Cerebellar nuclear complex (tissue), 1 donor: ENCODE data around the gene MYOM3.

Source experiments
- DNase-seq, 2 experiments: peaks; one replicate each; lab custom pipeline; 2025; lab: John Stamatoyannopoulos, UW

MYOM3 gene

DNA sequence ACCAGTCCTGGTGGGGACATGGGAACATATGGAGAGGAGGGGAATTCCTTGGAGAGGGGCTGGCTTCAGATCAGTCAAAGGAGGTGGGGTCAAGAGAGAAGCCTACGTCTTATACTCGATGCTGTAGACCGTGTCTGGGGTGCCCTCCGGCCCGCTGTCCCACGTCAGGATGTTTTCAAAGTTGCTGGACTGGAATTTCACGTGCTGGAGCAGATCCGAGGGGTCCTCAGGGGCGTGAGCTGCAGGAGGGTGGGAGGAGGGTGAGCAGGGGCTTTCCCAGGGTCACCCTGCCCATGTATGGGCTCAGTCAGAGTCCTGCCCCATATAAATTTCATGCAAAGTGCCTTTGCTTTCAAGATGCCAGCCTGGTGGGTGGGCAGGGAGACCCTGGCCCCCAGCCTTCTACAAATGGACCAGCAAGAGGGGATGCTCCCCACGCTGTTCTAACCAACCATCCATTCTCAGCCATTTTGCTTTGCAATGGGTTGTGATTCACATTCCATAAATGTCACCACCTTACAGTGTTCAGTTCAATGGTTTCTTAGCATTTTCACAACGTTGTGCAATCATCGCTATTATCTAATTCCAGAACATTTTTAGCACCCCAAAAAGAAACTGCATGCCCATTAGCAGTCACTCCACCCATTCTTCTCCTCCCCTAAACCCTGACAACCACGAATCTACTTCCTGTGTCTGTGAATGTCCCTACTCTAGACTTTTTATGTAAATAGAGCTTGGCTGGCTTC, 26.7 kb upstream of the MYOM3 start:
- DNase-seq, result no peak

DNA sequence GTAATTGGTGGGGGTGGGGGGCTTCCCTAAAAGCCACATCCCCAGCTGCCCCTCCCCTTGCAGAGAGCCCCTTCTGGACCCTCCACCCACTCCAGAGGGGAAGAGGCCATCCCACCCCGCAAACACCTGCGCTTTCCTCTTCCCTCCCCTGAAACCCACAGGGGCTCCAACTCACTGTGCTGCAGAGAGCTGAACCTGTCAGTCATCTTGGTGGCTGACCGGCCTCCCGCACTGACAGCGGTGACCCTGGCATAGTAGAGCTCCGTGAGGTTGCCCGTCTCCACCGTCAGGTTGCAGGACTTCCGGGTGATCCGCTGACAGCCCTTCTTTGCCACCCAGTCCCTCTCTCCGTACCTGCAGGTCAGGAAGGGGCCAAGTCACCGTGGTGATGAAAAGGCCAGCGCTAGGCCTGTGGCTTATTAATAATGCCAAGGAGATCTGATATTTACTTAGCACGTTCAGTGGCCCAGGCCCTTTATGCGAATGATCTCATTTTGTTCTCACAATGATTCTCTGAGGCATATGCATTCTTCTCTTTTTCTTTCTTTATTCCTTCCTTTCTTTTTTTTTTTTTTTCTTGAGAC, 25.1 kb upstream of the MYOM3 start:
- no peak for DNase-seq

GRCh38 chr1:24134376-24134775, 22.4 kb upstream of the MYOM3 start:
- no peak for DNase-seq

DNA sequence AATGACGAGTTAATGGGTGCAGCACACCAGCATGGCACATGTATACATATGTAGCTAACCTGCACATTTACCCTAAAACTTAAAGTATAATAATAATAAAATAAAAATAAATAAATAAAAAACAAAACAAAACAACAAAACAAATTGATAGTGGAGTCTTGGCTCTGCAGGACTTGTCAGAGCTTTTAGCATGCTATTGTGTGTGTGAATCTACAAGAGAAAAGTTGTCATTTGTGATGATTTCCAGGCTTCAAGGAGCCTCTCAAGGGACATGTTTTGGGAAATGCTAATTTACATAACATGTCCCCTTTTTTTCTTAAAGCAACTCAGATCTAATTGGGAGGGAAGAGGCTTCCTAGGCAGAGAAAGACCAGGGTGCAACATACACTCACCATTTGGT, 21.9 kb upstream of the MYOM3 start:
- no peak for DNase-seq

GRCh38 chr1:24130385-24130784, 18.4 kb upstream of the MYOM3 start:
- no peak for DNase-seq

DNA sequence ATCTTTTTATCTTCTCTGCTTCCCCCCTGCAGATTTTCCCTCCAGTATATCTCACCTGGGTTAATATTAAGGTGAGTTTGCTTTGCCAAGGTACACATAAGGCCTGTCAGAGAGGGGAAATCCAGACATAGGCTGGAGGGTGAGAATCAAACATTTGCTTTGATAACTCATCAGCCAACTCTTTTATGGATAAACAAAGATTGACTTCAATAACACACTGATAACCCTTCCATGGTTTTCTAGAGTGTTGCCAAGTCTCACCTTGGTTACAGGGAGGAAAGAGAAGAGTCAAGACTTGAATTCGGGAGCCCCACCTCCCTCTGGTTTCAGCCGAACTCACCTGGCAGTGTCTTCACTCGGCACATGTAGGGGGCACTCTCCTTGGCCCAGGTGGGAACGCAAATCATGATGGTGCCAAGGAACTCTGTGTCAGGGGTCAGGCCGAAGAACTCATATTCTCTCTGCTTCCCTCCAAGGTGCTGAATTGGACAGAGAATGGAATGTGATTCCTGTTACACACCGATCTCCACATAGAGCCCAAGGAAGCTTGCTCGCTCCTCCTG, 15.9 kb upstream of the MYOM3 start:
- no peak for DNase-seq

DNA sequence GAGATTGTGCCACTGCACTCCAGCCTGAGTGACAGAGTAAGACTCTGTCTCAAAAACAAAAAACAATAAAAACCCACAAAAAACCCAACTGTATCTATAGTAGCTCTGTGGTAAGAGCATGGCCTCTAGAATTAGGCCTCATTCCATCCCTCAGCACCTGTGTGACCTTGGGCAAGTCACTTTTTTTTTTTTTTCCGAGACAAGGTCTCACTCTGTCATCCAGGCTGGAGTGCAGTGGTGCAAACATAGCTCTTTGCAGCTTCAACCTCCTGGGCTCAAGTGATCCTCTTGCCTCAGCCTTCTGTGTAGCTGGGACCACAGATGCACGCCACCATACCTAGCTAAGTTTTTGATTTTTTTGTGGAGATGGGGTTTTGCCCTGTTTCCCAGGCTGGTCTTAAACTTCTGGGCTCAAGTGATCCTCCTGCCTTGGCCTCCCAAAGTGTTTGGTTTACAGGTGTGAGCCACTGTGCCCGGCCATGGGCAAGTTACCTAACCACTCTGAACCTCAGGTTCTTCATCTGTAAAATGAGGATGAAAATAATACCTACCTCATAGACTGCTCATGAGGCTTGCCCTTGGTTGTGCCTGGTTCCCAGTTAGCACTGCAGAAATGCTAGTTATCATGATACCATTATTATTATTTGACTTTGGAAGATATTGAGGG, 15.3 kb upstream of the MYOM3 start:
- no peak for DNase-seq

DNA sequence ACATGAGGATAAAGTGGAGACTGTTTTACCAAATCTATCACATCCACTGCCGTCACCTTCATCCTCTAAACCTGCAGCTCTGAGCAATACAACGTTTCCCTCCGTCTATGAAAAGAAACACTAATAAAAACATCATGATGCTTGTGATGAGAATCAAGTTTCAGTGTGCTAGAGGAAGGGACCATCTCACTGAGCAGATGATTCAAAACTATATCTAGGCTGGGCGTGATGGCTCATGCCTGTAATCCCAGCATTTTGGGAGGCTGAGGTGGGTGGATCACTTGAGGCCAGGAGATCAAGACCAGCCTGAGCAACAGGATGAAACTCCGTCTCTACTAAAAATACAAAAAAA, 14.7 kb upstream of the MYOM3 start:
- DNase-seq, result no peak

DNA sequence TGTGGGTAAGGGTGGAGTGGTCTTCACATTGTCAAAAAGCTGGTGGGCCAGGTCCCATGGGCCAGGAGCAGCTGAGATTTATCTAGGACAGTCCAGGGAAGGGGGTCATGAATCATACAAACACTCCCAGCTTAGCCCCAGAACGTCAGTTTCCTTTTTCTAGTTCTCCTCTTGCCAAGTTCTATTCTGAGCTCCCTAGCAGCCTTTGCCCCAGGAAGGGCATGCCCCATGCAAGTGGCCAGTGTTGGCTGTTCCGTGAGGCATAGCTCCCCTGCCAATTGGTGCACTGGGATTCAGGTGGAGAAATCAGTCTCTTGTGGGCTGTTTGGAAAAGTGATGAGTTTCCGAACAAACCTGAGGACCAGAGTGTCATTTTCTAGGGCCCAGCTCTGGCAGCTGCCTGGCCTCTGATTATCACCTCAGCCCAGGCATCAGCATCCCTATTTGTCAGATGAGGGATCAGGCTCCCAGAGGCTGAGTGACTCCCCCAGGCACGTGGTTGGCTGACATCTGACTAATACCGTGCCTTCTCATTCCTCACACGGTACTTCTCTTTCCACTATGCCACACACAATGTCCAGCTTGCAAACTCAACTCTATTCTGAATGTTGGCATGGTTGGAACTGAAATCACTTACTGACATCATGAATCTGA, 14.2 kb upstream of the MYOM3 start:
- no peak for DNase-seq

DNA sequence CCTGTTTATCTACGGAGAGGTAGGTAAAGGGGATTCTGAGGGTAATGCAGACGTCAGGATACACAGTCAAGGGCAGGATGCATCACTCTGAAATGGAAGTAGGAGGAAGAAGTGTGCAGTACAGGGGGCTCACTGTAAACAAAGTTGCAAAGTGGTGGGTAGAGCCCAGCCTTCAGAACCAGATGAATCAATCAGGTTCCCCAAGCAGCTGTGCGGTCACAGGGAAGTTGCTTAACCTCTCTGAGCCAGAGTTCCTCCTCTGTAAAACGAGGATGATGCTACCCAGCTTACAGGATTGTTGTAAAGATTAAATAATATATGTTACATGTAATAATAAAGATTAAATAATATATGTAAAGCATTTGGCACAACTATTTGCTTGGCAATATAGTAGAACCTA, 13.5 kb upstream of the MYOM3 start:
- DNase-seq, result no peak

DNA sequence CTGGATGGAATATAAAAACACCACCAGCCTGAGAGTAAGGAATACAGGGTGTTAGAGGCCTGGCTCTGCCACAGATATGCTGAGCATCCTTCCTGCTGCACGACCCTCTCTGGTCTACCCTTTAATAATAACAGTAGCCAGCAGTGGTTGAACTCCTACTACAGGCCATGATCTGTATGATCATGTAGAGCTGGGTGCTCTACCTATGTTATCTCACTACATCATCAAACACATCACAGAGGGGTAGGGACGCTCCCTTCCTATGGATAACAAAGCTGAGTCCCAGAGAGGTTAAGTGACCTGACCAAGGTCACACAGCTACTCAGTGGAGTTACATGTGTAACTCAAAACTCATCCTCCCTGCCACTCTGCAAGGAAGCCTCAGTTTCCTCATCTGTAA, 13.0 kb upstream of the MYOM3 start:
- no peak for DNase-seq

- DNase-seq, result no peak
Measured at GRCh38 chr1:24123611-24124010, 11.7 kb upstream of the MYOM3 start.

GRCh38 chr1:24122776-24123175, 10.8 kb upstream of the MYOM3 start:
- no peak for DNase-seq

GRCh38 chr1:24121406-24121805, 9.5 kb upstream of the MYOM3 start:
- no peak for DNase-seq

GRCh38 chr1:24120965-24121364, 9.0 kb upstream of the MYOM3 start:
- no peak for DNase-seq

GRCh38 chr1:24119859-24120756, 8.2 kb upstream of the MYOM3 start:
- no peak for DNase-seq

GRCh38 chr1:24119489-24119858, 7.5 kb upstream of the MYOM3 start:
- DNase-seq, result no peak

GRCh38 chr1:24118410-24119242, 6.7 kb upstream of the MYOM3 start:
- DNase-seq, result no peak

DNA sequence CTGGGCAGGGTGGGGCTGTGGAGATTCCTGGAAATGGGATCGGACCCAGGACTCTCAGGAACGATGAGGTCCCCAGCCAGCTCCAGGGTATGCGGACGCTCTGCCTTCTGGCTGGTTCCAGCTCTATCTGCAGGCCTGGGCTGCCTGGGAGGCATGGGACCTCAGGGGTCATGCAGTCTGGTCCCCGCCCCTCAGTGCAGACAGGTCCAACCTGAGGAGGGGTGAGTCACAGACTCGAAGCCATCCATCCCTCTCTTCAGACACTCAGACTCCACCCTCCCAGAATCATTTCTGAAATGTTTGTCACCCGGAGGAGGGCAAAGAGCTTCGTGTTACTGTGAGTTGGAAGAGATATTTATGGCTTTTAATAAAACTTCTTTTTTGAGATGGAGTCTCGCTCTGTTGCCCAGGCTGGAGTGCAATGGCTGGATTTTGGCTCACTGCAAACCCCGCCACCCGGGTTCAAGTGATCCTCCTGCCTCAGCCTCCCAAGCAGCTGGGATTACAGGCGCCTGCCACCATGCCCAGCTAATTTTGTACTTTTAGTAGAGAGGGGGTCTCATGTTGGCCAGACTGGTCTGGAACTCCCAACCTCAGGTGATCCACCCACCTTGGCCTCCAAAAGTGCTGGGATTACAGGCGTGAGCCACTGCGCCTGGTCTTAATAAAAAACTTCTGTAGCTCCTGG, 5.9 kb upstream of the MYOM3 start:
- DNase-seq, result no peak

DNA sequence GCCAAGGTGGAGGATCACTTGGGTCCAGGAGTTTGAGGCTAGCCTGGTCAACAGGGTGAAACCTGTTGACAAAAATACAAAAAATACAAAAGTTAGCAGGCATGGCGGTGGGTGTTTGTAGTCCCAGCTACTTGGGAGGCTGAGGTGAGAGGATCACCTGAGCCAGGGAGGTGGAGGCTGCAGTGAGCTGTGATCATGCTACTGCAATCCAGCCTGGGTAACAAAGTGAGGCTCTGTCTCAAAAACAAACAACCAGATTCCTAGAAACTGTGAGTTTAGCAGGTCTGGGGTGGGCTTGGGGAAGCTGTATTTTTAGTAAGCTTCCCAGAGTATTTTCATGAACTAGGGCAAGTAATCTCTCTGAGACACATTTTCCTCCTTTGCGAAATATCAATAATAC, 5.2 kb upstream of the MYOM3 start:
- DNase-seq, result no peak
